ENCODE results near the gene FAM114A1.
A peak's percentile ranks its signal among the peaks of the same experiment; 100 is the strongest.

FAM114A1 gene

GRCh38 chr4:38868059-38868960 is 704 bp downstream of the FAM114A1 start:
- TF ChIP-seq CTCF (IDR thresholded peaks at IDR 0.05; ENCODE audit: insufficient read depth, low read length, poor library complexity, severe bottlenecking) = no peak
- Histone ChIP-seq H3K4me3 (replicated peaks; ENCODE audit: low read depth, low read length) (peak overlapping the region; percentile 77), H3K36me3 (ENCODE audit: control insufficient read depth, insufficient read depth, low read length) (no peaks in the 10 kb centered on the region), H3K27me3 (replicated peaks; ENCODE audit: control insufficient read depth, insufficient read depth, low read length) (no peaks in the 10 kb centered on the region)
- peak; percentile 18 for DNase-seq (ENCODE audit: extremely low read depth, insufficient read length)

GRCh38 chr4:38869511-38869910 is 1.9 kb downstream of the FAM114A1 start:
- Histone ChIP-seq H3K27me3 (replicated peaks; ENCODE audit: control insufficient read depth, insufficient read depth, low read length) (no peaks in the 10 kb centered on the region), H3K4me3 (replicated peaks; ENCODE audit: low read depth, low read length) (no peak overlapping the region), H3K36me3 (ENCODE audit: control insufficient read depth, insufficient read depth, low read length) (no peaks in the 10 kb centered on the region)
- no peak for TF ChIP-seq CTCF (IDR thresholded peaks at IDR 0.05; ENCODE audit: insufficient read depth, low read length, poor library complexity, severe bottlenecking)
- no peak for DNase-seq (ENCODE audit: extremely low read depth, insufficient read length)

- H3K27me3 ChIP-seq (replicated peaks; ENCODE audit: control insufficient read depth, insufficient read depth, low read length) = no peaks in the 10 kb centered on the region
- no peak for DNase-seq (ENCODE audit: extremely low read depth, insufficient read length)
- H3K4me3 ChIP-seq (replicated peaks; ENCODE audit: low read depth, low read length) = no peak overlapping the region
- no peaks in the 10 kb centered on the region for H3K36me3 ChIP-seq (ENCODE audit: control insufficient read depth, insufficient read depth, low read length)
- no peak for TF ChIP-seq CTCF (IDR thresholded peaks at IDR 0.05; ENCODE audit: insufficient read depth, low read length, poor library complexity, severe bottlenecking)
Observed at GRCh38 chr4:38870098-38870808, 2.6 kb downstream of the FAM114A1 start.

GRCh38 chr4:38871593-38871992 is 4.0 kb downstream of the FAM114A1 start:
- no peak overlapping the region for H3K4me3 ChIP-seq (replicated peaks; ENCODE audit: low read depth, low read length)
- no peaks in the 10 kb centered on the region for H3K27me3 ChIP-seq (replicated peaks; ENCODE audit: control insufficient read depth, insufficient read depth, low read length)
- TF ChIP-seq CTCF (IDR thresholded peaks at IDR 0.05; ENCODE audit: insufficient read depth, low read length, poor library complexity, severe bottlenecking) = no peak
- no peaks in the 10 kb centered on the region for H3K36me3 ChIP-seq (ENCODE audit: control insufficient read depth, insufficient read depth, low read length)
- DNase-seq (ENCODE audit: extremely low read depth, insufficient read length) = no peak

- no peak overlapping the region for H3K4me3 ChIP-seq (replicated peaks; ENCODE audit: low read depth, low read length)
- no peaks in the 10 kb centered on the region for H3K36me3 ChIP-seq (ENCODE audit: control insufficient read depth, insufficient read depth, low read length)
- no peak for TF ChIP-seq CTCF (IDR thresholded peaks at IDR 0.05; ENCODE audit: insufficient read depth, low read length, poor library complexity, severe bottlenecking)
- H3K27me3 ChIP-seq (replicated peaks; ENCODE audit: control insufficient read depth, insufficient read depth, low read length) = no peaks in the 10 kb centered on the region
- no peak for DNase-seq (ENCODE audit: extremely low read depth, insufficient read length)
Observed at GRCh38 chr4:38872620-38873019, 5.0 kb downstream of the FAM114A1 start.

Data from GM06990 (cell line).